Spleen (tissue), 11 donors: ENCODE measurements around the gene ASH1L. TPM values are rescaled to one million over a fixed set of nuclear protein-coding genes. Genes with fewer than 3 reads are reported as not detected.
"Not testable (repeated sequence)": the region's sequence is repeated elsewhere in the genome, so short reads cannot be mapped to it uniquely, and the experiment has no call there.

Source experiments
- DNase-seq: peaks from one replicate; pipeline ENCODE4 v3.0.0-alpha.2; 2020
- H3K27ac ChIP-seq, 8 donors: fragments of 200-600 bp; sonication (generic) in 7 of 8; 1 replicate in 4 of 8; 2 replicates in 4 of 8; pipeline versions ENCODE4 v1.5.0 to v1.8.0; 2016 to 2021; ENCODE audit warnings: inconsistent platforms in 4 of 8, mild to moderate bottlenecking in 4 of 8, moderate library complexity in 1 of 8
- H3K27me3 ChIP-seq, 7 donors: fragments of 200-600 bp; sonication (generic) in 6 of 7; replicated peaks in 1 of 7; 1 replicate in 4 of 7; 2 replicates in 3 of 7; pipeline versions ENCODE4 v1.5.0 to v1.8.0; 2016 to 2021; ENCODE audit warnings: inconsistent platforms in 3 of 7, mild to moderate bottlenecking in 1 of 7
- H3K36me3 ChIP-seq, 6 donors: fragments of 200-600 bp; sonication (generic) in 5 of 6; 1 replicate in 4 of 6; 2 replicates in 2 of 6; pipeline versions ENCODE4 v1.5.0 to v1.8.0; 2016 to 2021; ENCODE audit warnings: inconsistent platforms in 2 of 6
- H3K4me1 ChIP-seq, 6 donors: fragments of 200-600 bp; sonication (generic) in 5 of 6; 1 replicate in 3 of 6; 2 replicates in 3 of 6; pipeline versions ENCODE4 v1.5.0 to v1.8.0; 2016 to 2021; ENCODE audit warnings: inconsistent platforms in 3 of 6
- H3K4me3 ChIP-seq, 8 donors: fragments of 200-600 bp; sonication (generic) in 7 of 8; 1 replicate in 4 of 8; 2 replicates in 4 of 8; pipeline versions ENCODE4 v1.5.0 to v1.8.0; 2016 to 2021; ENCODE audit warnings: inconsistent platforms in 4 of 8, mild to moderate bottlenecking in 4 of 8, moderate library complexity in 2 of 8
- H3K9me3 ChIP-seq, 8 donors: fragments of 200-600 bp; sonication (generic) in 7 of 8; 1 replicate in 4 of 8; 2 replicates in 4 of 8; pipeline versions ENCODE4 v1.5.0 to v1.8.0; 2016 to 2021; ENCODE audit warnings: inconsistent platforms in 4 of 8
- POLR2A ChIP-seq, 3 donors: fragments of 450-650 bp; IDR thresholded peaks; one replicate each; pipeline ENCODE4 v1.5.1; 2017; ENCODE audit warnings: antibody characterized with exemption in 3 of 3, mild to moderate bottlenecking in 1 of 3
- POLR2AphosphoS5 ChIP-seq, 3 donors: sonication (generic); formaldehyde crosslinking; IDR thresholded peaks; one replicate each; pipeline ENCODE4 v1.5.1; 2017; ENCODE audit warnings: antibody characterized with exemption in 3 of 3
- WGBS, 5 donors: extraction: QIAGEN DNeasy Blood & Tissue Kit in 3 of 5; methylation state at CpG; one replicate each; pipeline versions ENCODE4 v1.1.5 to v1.1.7; 2013 to 2018; 5-methylcytosine and 5-hydroxymethylcytosine counted together
- intact Hi-C: fragments of 100-400 bp; cut with DNase I; formaldehyde crosslinking; loops from one replicate; pipeline ENCODE4 v1.15.0; 2023; ENCODE audit warnings: low total_unique reads
- polyA plus RNA-seq, 3 donors: library from polyadenylated mRNA; stranded (reverse); fragments of 200-250 nt; gene quantifications; one replicate each; pipeline ENCODE4 v1.2.1, GENCODE V29; 2013
- total RNA-seq, 7 donors: library from RNA; depleted of rRNA in 3 of 7; stranded (reverse); fragments of >200 nt in 3 of 7; fragmentation: NEBNext Ultra II Directional in 4 of 7; extraction: Animal tissue kit (Norgen Biotek cat#: 25700) in 4 of 7; gene quantifications; one replicate each; pipeline versions ENCODE4 v1.1.0 to v1.2.1, GENCODE V29; 2016 to 2021
- TF ChIP-seq, protein P1 (sequence below), 11 experiments: fragments of 200-600 bp in 7 of 11; fragments of 450-650 bp in 4 of 11; sonication (generic) in 4 of 11; IDR thresholded peaks in 8 of 11; conservative IDR thresholded peaks in 3 of 11; 1 replicate in 7 of 11; 2 replicates in 4 of 11; pipeline versions ENCODE4 v1.4.0 to v1.8.0; 2016 to 2021; ENCODE audit warnings: antibody characterized with exemption in 11 of 11, inconsistent platforms in 4 of 11, mild to moderate bottlenecking in 1 of 11
- donor health status: healthy with polysubstance abuse.
- donor health status: DM: no; HTN: no; CAD: no; lungs with moderate emphysema.
- donor health status: DM: no; HTN: no; CAD: no.
- donor health status: Bipolar disorder and iron deficiency.
- donor health status: healthy.
- donor health status: DM: no; HTN: no; CAD: no.
- donor health status: DM: yes; HTN: yes; CAD: no.

Gene ASH1L
- total and polyA plus RNA-seq, 10 donors, result 2.5 to 89.8 (median 69.1) TPM

DNA sequence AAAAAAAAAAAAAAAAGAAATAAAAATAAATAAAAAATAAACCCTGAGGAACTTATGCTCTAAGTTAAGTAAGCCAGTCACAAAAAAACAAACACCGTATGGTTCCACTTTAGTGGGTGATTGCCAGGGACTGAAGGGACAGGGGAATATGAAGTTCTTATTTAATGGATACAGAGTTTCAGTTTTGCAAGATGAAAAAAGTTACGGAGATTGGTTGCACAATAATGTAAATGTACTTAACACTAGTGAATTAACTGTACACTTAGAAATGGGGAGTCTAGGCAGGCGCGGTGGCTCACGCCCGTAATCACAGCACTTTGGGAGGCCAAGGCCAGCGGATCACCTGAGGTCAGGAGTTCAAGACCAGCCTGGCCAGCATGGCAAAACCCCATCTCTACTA lies 111.4 kb downstream of the ASH1L start:
- peaks cover 0 to 93% (median 37%) of the 10 kb centered on the region in 6 donors for H3K36me3 ChIP-seq

GRCh38 chr1:155442431-155442830 lies 120.2 kb downstream of the ASH1L start:
- intact Hi-C loops, DNase-seq: not testable (repeated sequence)
- WGBS, 5 donors, result 90 to 97% (median 94%) methylated on average over 5 to 6 of the region's 6 CpGs

More for the DNA sequence above, 111.4 kb downstream of the ASH1L start:
- no peak overlapping the region for H3K27ac ChIP-seq
- 86 to 95% (median 94%) methylated on average over 7 of the region's 7 CpGs for WGBS, 5 donors
- H3K4me1 ChIP-seq, result peaks cover 0 to 8% (median 0%) of the 10 kb centered on the region in 6 donors
- H3K4me3 ChIP-seq, result no peak overlapping the region
- TF ChIP-seq, protein P1, sequence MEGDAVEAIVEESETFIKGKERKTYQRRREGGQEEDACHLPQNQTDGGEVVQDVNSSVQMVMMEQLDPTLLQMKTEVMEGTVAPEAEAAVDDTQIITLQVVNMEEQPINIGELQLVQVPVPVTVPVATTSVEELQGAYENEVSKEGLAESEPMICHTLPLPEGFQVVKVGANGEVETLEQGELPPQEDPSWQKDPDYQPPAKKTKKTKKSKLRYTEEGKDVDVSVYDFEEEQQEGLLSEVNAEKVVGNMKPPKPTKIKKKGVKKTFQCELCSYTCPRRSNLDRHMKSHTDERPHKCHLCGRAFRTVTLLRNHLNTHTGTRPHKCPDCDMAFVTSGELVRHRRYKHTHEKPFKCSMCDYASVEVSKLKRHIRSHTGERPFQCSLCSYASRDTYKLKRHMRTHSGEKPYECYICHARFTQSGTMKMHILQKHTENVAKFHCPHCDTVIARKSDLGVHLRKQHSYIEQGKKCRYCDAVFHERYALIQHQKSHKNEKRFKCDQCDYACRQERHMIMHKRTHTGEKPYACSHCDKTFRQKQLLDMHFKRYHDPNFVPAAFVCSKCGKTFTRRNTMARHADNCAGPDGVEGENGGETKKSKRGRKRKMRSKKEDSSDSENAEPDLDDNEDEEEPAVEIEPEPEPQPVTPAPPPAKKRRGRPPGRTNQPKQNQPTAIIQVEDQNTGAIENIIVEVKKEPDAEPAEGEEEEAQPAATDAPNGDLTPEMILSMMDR (IDR thresholded peaks at IDR 0.05 in 8 of 11, conservative IDR thresholded peaks at IDR 0.05 in 3 of 11), result no peak
- no peak for TF ChIP-seq POLR2A (IDR thresholded peaks at IDR 0.05)
- no peak for TF ChIP-seq POLR2AphosphoS5 (IDR thresholded peaks at IDR 0.05)
- no peaks in the 10 kb centered on the region for H3K9me3 ChIP-seq
- no peaks in the 10 kb centered on the region for H3K27me3 ChIP-seq
- intact Hi-C loops, result no loop called here
- DNase-seq, result no peak

DNA sequence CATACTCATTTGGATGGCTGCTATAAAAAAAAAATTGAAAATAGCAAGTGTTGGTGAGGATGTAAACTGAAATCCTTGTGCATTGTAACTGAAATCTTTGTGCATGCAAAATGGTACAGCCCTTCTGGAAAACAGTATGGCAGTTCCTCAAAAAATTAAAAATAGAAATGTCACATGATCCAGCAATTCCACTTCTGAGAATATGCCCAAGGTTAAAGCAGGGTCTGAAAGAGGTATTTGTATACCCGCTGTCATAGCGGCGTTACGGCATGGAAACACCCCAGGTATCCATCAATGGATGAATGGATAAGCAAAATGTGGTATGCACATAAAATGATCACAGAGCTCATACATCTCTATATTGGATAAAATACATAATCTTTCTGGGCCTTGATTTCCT lies 125.2 kb downstream of the ASH1L start:
- Histone ChIP-seq H3K4me3 (no peak overlapping the region), H3K4me1 (peaks cover 0 to 3% (median 0%) of the 10 kb centered on the region in 6 donors), H3K36me3 (peaks cover 2 to 86% (median 43%) of the 10 kb centered on the region in 6 donors), H3K27me3 (no peaks in the 10 kb centered on the region), H3K27ac (no peak overlapping the region), H3K9me3 (no peaks in the 10 kb centered on the region)
- intact Hi-C loops, result no loop called here
- TF ChIP-seq POLR2A (IDR thresholded peaks at IDR 0.05), result no peak
- TF ChIP-seq POLR2AphosphoS5 (IDR thresholded peaks at IDR 0.05), result no peak
- TF ChIP-seq, protein P1 (IDR thresholded peaks at IDR 0.05 in 8 of 11, conservative IDR thresholded peaks at IDR 0.05 in 3 of 11), result no peak
- DNase-seq, result no peak
- 96 to 99% (median 98%) methylated on average over 4 of the region's 4 CpGs for WGBS, 5 donors

More at GRCh38 chr1:155442431-155442830, 120.2 kb downstream of the ASH1L start:
- not testable (repeated sequence) for H3K27me3 ChIP-seq, H3K27ac ChIP-seq, H3K4me1 ChIP-seq, H3K4me3 ChIP-seq, H3K9me3 ChIP-seq
- peaks cover 2 to 48% (median 17%) of the 10 kb centered on the region in 6 donors for H3K36me3 ChIP-seq

GRCh38 chr1:155433831-155434389 lies 128.7 kb downstream of the ASH1L start:
- H3K36me3 ChIP-seq, result peaks cover 2 to 96% (median 47%) of the 10 kb centered on the region in 6 donors
- H3K27ac ChIP-seq, H3K4me3 ChIP-seq, intact Hi-C loops, DNase-seq, H3K9me3 ChIP-seq, H3K27me3 ChIP-seq, H3K4me1 ChIP-seq: not testable (repeated sequence)
- 93 to 97% (median 96%) methylated on average over 14 of the region's 14 CpGs for WGBS, 5 donors

- H3K4me1 ChIP-seq, intact Hi-C loops, H3K4me3 ChIP-seq, H3K27ac ChIP-seq, DNase-seq, H3K27me3 ChIP-seq, H3K9me3 ChIP-seq: not testable (repeated sequence)
- 91 to 99% (median 96%) methylated on average over 15 to 23 of the region's 23 CpGs for WGBS, 5 donors
- peaks cover 2 to 96% (median 42%) of the 10 kb centered on the region in 6 donors for H3K36me3 ChIP-seq
These were observed 129.3 kb downstream of the ASH1L start for GRCh38 chr1:155433128-155433830.
